ENCODE results near the gene CDC37.

DNA sequence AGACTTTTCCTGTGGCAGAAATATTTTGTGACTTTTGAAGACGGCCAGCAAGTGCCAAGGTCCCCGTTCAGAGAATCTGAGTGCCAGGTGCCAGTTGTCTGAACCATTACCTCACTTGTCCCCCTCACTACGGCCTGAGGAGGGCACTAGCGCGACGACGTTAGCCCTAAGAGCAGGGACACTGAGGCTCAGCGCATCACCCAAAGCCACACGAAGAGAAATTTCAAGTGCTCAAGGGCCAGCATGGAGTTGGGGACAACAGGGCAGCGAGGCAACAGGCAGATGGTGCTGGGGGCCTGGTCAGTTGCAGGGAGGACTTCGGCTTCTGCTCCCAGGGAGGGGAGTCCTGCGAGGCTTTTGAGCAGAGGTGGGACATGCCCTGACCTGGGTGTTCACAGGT lies 13.5 kb downstream of the CDC37 start:
- TF ChIP-seq CTCF (IDR thresholded peaks at IDR 0.05) = peak in 1 of 7 experiments; percentile 11
- TF ChIP-seq POLR2AphosphoS5 (IDR thresholded peaks at IDR 0.05) = no peak
- TF ChIP-seq EP300 (IDR thresholded peaks at IDR 0.05) = no peak
- TF ChIP-seq POLR2A (IDR thresholded peaks at IDR 0.05) = no peak

Measured in stomach (tissue), 4 donors.